WI38 (cell line): Measurements from ENCODE around the gene LRRC7.

Experiments used
- H3K4me3 ChIP-seq: 2 replicates; pipeline ENCODE4 v1.5.1; 2011; ENCODE audit warnings: low read depth, mild to moderate bottlenecking, control low read depth, low read length
- CTCF ChIP-seq: IDR thresholded peaks from 2 replicates; pipeline ENCODE4 v1.5.1; 2012; ENCODE audit warnings: low read depth, mild to moderate bottlenecking, control low read depth, low read length

The LRRC7 gene

GRCh38 chr1:70048336-70049094, 480.8 kb downstream of the LRRC7 start:
- no peak for TF ChIP-seq CTCF
- no peak overlapping the region for H3K4me3 ChIP-seq

- TF ChIP-seq CTCF = no peak
- no peak overlapping the region for H3K4me3 ChIP-seq
Measured at GRCh38 chr1:70051926-70052325, 484.2 kb downstream of the LRRC7 start.

GRCh38 chr1:70057500-70057899, 489.8 kb downstream of the LRRC7 start:
- no peak overlapping the region for H3K4me3 ChIP-seq
- no peak for TF ChIP-seq CTCF

GRCh38 chr1:70061231-70061630, 493.5 kb downstream of the LRRC7 start:
- TF ChIP-seq CTCF = no peak
- no peak overlapping the region for H3K4me3 ChIP-seq

- H3K4me3 ChIP-seq = no peak overlapping the region
- no peak for TF ChIP-seq CTCF
Measured at GRCh38 chr1:70063861-70064260, 496.1 kb downstream of the LRRC7 start.

GRCh38 chr1:70066711-70067110, 499.0 kb downstream of the LRRC7 start:
- H3K4me3 ChIP-seq = no peak overlapping the region
- no peak for TF ChIP-seq CTCF

- TF ChIP-seq CTCF = no peak
- no peak overlapping the region for H3K4me3 ChIP-seq
Measured at GRCh38 chr1:70071601-70072000, 503.9 kb downstream of the LRRC7 start.
